HepG2 (cell line): ENCODE results near the gene C19orf47. TPM values are rescaled to one million over a fixed set of nuclear protein-coding genes. Genes with fewer than 3 reads are reported as not detected.

Experiments
- BORCS8-MEF2B ChIP-seq: sonication (generic); formaldehyde crosslinking; IDR thresholded peaks from 2 replicates; pipeline ENCODE4 v1.8.0; 2022; ENCODE audit warnings: mild to moderate bottlenecking, missing genetic modification reagents
- CBX1 ChIP-seq: IDR thresholded peaks from one replicate; pipeline ENCODE4 v1.6.1; 2016; ENCODE audit warnings: antibody characterized with exemption, low read depth
- CEBPB ChIP-seq: IDR thresholded peaks from 2 replicates; pipeline ENCODE4 v1.6.1; 2011; ENCODE audit warnings: low read depth, low read length, improper control_type of control experiment, borderline replicate concordance
- GABPA ChIP-seq, 2 experiments: IDR thresholded peaks; 2 replicates each; pipeline ENCODE4 v1.6.1; 2011 to 2016; ENCODE audit warnings: low read depth in 2 of 2, low read length in 1 of 2, missing biosample characterization in 1 of 2, missing genetic modification characterization in 1 of 2
- GATAD2A ChIP-seq: IDR thresholded peaks from 2 replicates; pipeline ENCODE4 v1.6.1; 2016
- ISX ChIP-seq: sonication (generic); formaldehyde crosslinking; conservative IDR thresholded peaks from 2 replicates; pipeline ENCODE4 v1.5.0; 2020; ENCODE audit warnings: missing genetic modification reagents
- PHF5A ChIP-seq: IDR thresholded peaks from one replicate; pipeline ENCODE4 v1.6.1; 2018; ENCODE audit warnings: low read depth, missing genetic modification reagents; ENCODE audit not compliant: unreplicated experiment
- REPIN1 ChIP-seq: sonication (generic); formaldehyde crosslinking; IDR thresholded peaks from 2 replicates; pipeline ENCODE4 v1.8.0; 2022; ENCODE audit warnings: missing genetic modification reagents, low read depth, mild to moderate bottlenecking, borderline replicate concordance
- SP2 ChIP-seq: sonication (generic); formaldehyde crosslinking; IDR thresholded peaks from 2 replicates; pipeline ENCODE4 v1.5.1; 2020; ENCODE audit warnings: mild to moderate bottlenecking, missing genetic modification reagents
- THAP11 ChIP-seq: IDR thresholded peaks from 2 replicates; pipeline ENCODE4 v1.6.1; 2016; ENCODE audit warnings: missing biosample characterization, missing genetic modification reagents
- ZNF121 ChIP-seq: sonication (generic); formaldehyde crosslinking; IDR thresholded peaks from 2 replicates; pipeline ENCODE4 v1.5.0; 2020; ENCODE audit warnings: mild to moderate bottlenecking, missing genetic modification reagents
- ZNF253 ChIP-seq: sonication (generic); formaldehyde crosslinking; IDR thresholded peaks from 2 replicates; pipeline ENCODE4 v1.8.0; 2022; ENCODE audit warnings: mild to moderate bottlenecking, missing genetic modification reagents, borderline replicate concordance
- ZNF431 ChIP-seq: sonication (generic); formaldehyde crosslinking; IDR thresholded peaks from 2 replicates; pipeline ENCODE4 v1.9.0; 2022; ENCODE audit warnings: missing genetic modification reagents, low read depth, mild to moderate bottlenecking, borderline replicate concordance
- ZNF547 ChIP-seq: sonication (generic); formaldehyde crosslinking; IDR thresholded peaks from 2 replicates; pipeline ENCODE4 v1.5.1; 2020; ENCODE audit warnings: mild to moderate bottlenecking, missing genetic modification reagents
- ZNF670 ChIP-seq: sonication (generic); formaldehyde crosslinking; IDR thresholded peaks from 2 replicates; pipeline ENCODE4 v1.8.0; 2022; ENCODE audit warnings: mild to moderate bottlenecking, missing genetic modification reagents, borderline replicate concordance
- ZNF773 ChIP-seq: sonication (generic); formaldehyde crosslinking; IDR thresholded peaks from 2 replicates; pipeline ENCODE4 v1.4.0; 2020; ENCODE audit warnings: missing genetic modification reagents, borderline replicate concordance
- polyA plus RNA-seq, 8 experiments: library from polyadenylated mRNA; depleted of rRNA in 3 of 8; stranded (reverse) in 7 of 8; unstranded in 1 of 8; fragments of >200 nt; fragmentation: Illumina TruSeq in 4 of 8; extraction: Trizol in 4 of 8; gene quantifications; 2 replicates each; pipeline versions ENCODE4 v1.2.1 to v1.2.3, GENCODE V29; 2011 to 2016; ENCODE audit warnings: low read depth in 4 of 8, missing spikeins in 1 of 8, mixed read lengths in 1 of 8; ENCODE audit not compliant: insufficient read depth in 1 of 8
- total RNA-seq, 5 experiments: library from RNA; depleted of rRNA; stranded (reverse); fragments of >200 nt; fragmentation: Illumina TruSeq; extraction: Trizol; gene quantifications; 2 replicates each; pipeline ENCODE4 v1.2.3, GENCODE V29; 2016; ENCODE audit warnings: low read depth in 1 of 5
- TF ChIP-seq, protein P1 (sequence below): sonication (generic); formaldehyde crosslinking; IDR thresholded peaks from 2 replicates; pipeline ENCODE4 v1.5.0; 2020; ENCODE audit warnings: mild to moderate bottlenecking, missing genetic modification reagents, borderline replicate concordance
- TF ChIP-seq, protein P2 (sequence below): IDR thresholded peaks from 2 replicates; pipeline ENCODE4 v1.6.1; 2018; ENCODE audit warnings: missing genetic modification reagents, mild to moderate bottlenecking, missing compliant biosample characterization

Gene C19orf47
- total and polyA plus RNA-seq, 2 of the 13 experiments (the other 11 are each of a cell fraction or from before 2014, with no cell fraction given): 8.1 to 10.6 TPM

DNA sequence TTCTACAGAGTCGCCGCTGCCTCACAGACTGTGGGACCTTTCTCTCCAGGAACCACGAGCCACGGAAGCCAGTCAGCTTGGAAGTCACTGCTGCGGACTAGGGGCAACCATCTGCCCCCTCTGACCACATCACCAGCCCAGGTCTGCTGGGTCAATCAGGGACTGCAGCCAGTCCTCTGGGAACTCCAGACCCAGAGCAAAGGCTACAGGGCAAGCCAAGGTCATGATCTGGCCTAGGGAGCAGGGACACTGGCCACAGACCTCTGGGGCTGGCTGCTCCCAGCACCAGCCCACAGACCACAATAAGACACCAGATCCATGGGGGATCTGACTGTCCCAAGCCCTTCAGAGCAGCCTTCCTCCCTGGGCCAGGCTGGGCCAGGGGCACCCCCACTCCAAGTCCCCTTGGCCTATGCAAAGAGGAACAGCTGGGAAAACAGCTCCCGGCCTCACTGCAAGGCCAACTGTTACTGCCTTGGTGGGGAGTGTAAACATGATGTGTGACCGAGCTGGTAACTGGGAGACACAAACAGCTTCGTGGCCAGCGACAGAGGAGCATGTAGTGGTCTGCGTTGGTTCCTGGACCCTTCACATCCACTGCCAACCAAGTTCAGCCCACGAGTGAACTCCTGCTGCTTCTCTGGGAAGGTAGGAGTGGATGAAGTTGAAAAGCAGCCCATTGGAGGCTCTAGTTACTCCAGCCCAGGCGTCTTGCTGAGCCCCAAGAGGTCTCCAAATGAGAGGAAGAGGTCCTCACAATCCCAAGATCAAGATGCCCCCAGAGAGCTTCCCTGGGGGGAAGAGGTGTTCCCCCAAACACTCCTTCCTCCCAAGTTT, 64.6 kb downstream of the C19orf47 start (continued):
- TF ChIP-seq, protein P1, sequence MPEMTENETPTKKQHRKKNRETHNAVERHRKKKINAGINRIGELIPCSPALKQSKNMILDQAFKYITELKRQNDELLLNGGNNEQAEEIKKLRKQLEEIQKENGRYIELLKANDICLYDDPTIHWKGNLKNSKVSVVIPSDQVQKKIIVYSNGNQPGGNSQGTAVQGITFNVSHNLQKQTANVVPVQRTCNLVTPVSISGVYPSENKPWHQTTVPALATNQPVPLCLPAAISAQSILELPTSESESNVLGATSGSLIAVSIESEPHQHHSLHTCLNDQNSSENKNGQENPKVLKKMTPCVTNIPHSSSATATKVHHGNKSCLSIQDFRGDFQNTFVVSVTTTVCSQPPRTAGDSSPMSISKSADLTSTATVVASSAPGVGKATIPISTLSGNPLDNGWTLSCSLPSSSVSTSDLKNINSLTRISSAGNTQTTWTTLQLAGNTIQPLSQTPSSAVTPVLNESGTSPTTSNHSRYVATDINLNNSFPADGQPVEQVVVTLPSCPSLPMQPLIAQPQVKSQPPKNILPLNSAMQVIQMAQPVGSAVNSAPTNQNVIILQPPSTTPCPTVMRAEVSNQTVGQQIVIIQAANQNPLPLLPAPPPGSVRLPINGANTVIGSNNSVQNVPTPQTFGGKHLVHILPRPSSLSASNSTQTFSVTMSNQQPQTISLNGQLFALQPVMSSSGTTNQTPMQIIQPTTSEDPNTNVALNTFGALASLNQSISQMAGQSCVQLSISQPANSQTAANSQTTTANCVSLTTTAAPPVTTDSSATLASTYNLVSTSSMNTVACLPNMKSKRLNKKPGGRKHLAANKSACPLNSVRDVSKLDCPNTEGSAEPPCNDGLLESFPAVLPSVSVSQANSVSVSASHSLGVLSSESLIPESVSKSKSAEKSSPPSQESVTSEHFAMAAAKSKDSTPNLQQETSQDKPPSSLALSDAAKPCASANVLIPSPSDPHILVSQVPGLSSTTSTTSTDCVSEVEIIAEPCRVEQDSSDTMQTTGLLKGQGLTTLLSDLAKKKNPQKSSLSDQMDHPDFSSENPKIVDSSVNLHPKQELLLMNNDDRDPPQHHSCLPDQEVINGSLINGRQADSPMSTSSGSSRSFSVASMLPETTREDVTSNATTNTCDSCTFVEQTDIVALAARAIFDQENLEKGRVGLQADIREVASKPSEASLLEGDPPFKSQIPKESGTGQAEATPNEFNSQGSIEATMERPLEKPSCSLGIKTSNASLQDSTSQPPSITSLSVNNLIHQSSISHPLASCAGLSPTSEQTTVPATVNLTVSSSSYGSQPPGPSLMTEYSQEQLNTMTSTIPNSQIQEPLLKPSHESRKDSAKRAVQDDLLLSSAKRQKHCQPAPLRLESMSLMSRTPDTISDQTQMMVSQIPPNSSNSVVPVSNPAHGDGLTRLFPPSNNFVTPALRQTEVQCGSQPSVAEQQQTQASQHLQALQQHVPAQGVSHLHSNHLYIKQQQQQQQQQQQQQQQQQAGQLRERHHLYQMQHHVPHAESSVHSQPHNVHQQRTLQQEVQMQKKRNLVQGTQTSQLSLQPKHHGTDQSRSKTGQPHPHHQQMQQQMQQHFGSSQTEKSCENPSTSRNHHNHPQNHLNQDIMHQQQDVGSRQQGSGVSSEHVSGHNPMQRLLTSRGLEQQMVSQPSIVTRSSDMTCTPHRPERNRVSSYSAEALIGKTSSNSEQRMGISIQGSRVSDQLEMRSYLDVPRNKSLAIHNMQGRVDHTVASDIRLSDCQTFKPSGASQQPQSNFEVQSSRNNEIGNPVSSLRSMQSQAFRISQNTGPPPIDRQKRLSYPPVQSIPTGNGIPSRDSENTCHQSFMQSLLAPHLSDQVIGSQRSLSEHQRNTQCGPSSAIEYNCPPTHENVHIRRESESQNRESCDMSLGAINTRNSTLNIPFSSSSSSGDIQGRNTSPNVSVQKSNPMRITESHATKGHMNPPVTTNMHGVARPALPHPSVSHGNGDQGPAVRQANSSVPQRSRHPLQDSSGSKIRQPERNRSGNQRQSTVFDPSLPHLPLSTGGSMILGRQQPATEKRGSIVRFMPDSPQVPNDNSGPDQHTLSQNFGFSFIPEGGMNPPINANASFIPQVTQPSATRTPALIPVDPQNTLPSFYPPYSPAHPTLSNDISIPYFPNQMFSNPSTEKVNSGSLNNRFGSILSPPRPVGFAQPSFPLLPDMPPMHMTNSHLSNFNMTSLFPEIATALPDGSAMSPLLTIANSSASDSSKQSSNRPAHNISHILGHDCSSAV (CRISPR knock-in tag): 0 out of 2 replicates have a peak, but pooled peaks have one; percentile 38
- TF ChIP-seq CEBPB (no peak), ZNF773 (CRISPR knock-in tag) (no peak), ZNF431 (CRISPR knock-in tag) (peak; percentile 55; the same call in 1 of the 2 replicates), ZNF253 (no peak), ZNF121 (CRISPR knock-in tag) (0 out of 2 replicates have a peak, but pooled peaks have one; percentile 31), BORCS8-MEF2B (CRISPR knock-in tag) (no peak), ISX (no peak), GATAD2A (CRISPR knock-in tag) (peak; percentile 61), ZNF670 (CRISPR knock-in tag) (no peak), PHF5A (no peak), THAP11 (CRISPR knock-in tag) (peak; percentile 57; the same call in 1 of the 2 replicates), CBX1 (no peak), REPIN1 (CRISPR knock-in tag) (peak; percentile 59; the same call in 1 of the 2 replicates), GABPA (IDR thresholded peaks at IDR 0.05; ENCODE audit: low read depth, low read length) (no peak), GABPA (CRISPR knock-in tag; IDR thresholded peaks at IDR 0.05; ENCODE audit: low read depth) (peak; percentile 26), SP2 (no peak), ZNF547 (no peak; the same call in 1 of the 2 replicates)
- TF ChIP-seq, protein P2, sequence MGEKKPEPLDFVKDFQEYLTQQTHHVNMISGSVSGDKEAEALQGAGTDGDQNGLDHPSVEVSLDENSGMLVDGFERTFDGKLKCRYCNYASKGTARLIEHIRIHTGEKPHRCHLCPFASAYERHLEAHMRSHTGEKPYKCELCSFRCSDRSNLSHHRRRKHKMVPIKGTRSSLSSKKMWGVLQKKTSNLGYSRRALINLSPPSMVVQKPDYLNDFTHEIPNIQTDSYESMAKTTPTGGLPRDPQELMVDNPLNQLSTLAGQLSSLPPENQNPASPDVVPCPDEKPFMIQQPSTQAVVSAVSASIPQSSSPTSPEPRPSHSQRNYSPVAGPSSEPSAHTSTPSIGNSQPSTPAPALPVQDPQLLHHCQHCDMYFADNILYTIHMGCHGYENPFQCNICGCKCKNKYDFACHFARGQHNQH: no peak; the same call in 1 of the 2 replicates
